Measurements from ENCODE around the gene C2orf76. TPM values are rescaled to one million over a fixed set of nuclear protein-coding genes. Genes with fewer than 3 reads are reported as not detected.
"Not testable (repeated sequence)": the region's sequence is repeated elsewhere in the genome, so short reads cannot be mapped to it uniquely, and the experiment has no call there.

C2orf76 gene
- 10 to 100 TPM; 10.5 to 11.5 TPM for total RNA-seq

GRCh38 chr2:119366649-119367471, at the start of gene C2orf76, which contains the start of gene DBI:
TSS of gene C2orf76 (minus strand) at chr2:119366834. CDS start at chr2:119339959, 26,875 bp downstream.
TSS of gene DBI (plus strand) at chr2:119366977. CDS start at chr2:119367052, 75 bp downstream.
- intact Hi-C loops (cut with micrococcal nuclease) = loop anchor here (1.0 to 5.0 kb wide), 8 partner anchors 11 to 1555 kb away; partner anchors contain the start of genes CCDC93, DDX18, EPB41L5 and PTPN4
- Mint-ChIP-seq H3K9me3 (no peaks in the 10 kb centered on the region), H3K36me3 (peaks cover 37% of the 10 kb centered on the region), H3K4me3 (peak within 1 kb of the TSS; percentile 100), H3K4me1 (ENCODE audit: low read depth) (peaks cover 33% of the 10 kb centered on the region), H3K27ac (peak within 1 kb of the TSS; percentile 96), H3K27me3 (no peaks in the 10 kb centered on the region)
- ChIA-PET POLR2A (interaction anchor here (1.0 to 1.7 kb wide), 6 partner anchors 10 to 810 kb away, joined by 3 to 7 read pairs (median 4); no protein-coding TSS in a partner anchor), CTCF (interaction anchor here (1.9 kb wide), 1 partner anchor 11 kb away, joined by 4 read pairs; no protein-coding TSS in a partner anchor)
- peak; percentile 96 for DNase-seq

- intact Hi-C loops (cut with micrococcal nuclease) = no loop called here
- H3K4me1 Mint-ChIP-seq (ENCODE audit: low read depth) = no peaks in the 10 kb centered on the region
- peaks cover 10% of the 10 kb centered on the region for H3K27me3 Mint-ChIP-seq
- CTCF ChIA-PET = no interaction called here
- H3K4me3 Mint-ChIP-seq = no peak overlapping the region
- H3K36me3 Mint-ChIP-seq = no peaks in the 10 kb centered on the region
- DNase-seq = no peak
- no peak overlapping the region for H3K27ac Mint-ChIP-seq
- POLR2A ChIA-PET = no interaction called here
- H3K9me3 Mint-ChIP-seq = no peaks in the 10 kb centered on the region
These were observed 49.0 kb upstream of the C2orf76 start for GRCh38 chr2:119415630-119416029.

- H3K27me3 Mint-ChIP-seq = peaks cover 9% of the 10 kb centered on the region
- no peaks in the 10 kb centered on the region for H3K4me1 Mint-ChIP-seq (ENCODE audit: low read depth)
These were observed 48.3 kb upstream of the C2orf76 start for GRCh38 chr2:119414894-119415293.

GRCh38 chr2:119409506-119409905, 42.9 kb upstream of the C2orf76 start:
- no peaks in the 10 kb centered on the region for H3K36me3 Mint-ChIP-seq
- ChIA-PET POLR2A (no interaction called here), CTCF (interaction anchor here (2.2 kb wide), 1 partner anchor 67 kb away, joined by 9 read pairs; no protein-coding TSS in a partner anchor)
- H3K4me1 Mint-ChIP-seq (ENCODE audit: low read depth) = no peaks in the 10 kb centered on the region
- peaks cover 3% of the 10 kb centered on the region for H3K9me3 Mint-ChIP-seq
- H3K27ac Mint-ChIP-seq = no peak overlapping the region
- peaks cover 3% of the 10 kb centered on the region for H3K27me3 Mint-ChIP-seq
- H3K4me3 Mint-ChIP-seq = no peak overlapping the region
- DNase-seq = no peak
- intact Hi-C loops (cut with micrococcal nuclease) = no loop called here

More at GRCh38 chr2:119414894-119415293, 48.3 kb upstream of the C2orf76 start:
- Mint-ChIP-seq H3K36me3 (no peaks in the 10 kb centered on the region), H3K4me3 (no peak overlapping the region), H3K27ac (no peak overlapping the region), H3K9me3 (no peaks in the 10 kb centered on the region)
- CTCF ChIA-PET = no interaction called here
- no peak for DNase-seq
- intact Hi-C loops (cut with micrococcal nuclease) = no loop called here
- POLR2A ChIA-PET = no interaction called here

- no peak for DNase-seq
- Mint-ChIP-seq H3K9me3 (peaks cover 3% of the 10 kb centered on the region), H3K36me3 (no peaks in the 10 kb centered on the region), H3K27ac (no peak overlapping the region), H3K27me3 (peaks cover 3% of the 10 kb centered on the region), H3K4me1 (ENCODE audit: low read depth) (no peaks in the 10 kb centered on the region), H3K4me3 (no peak overlapping the region)
- CTCF ChIA-PET = interaction anchor here (0.7 to 1.1 kb wide), 2 partner anchors 68 to 321 kb away, joined by 4 to 6 read pairs; no protein-coding TSS in a partner anchor
- POLR2A ChIA-PET = no interaction called here
- intact Hi-C loops (cut with micrococcal nuclease) = no loop called here
These were observed 41.6 kb upstream of the C2orf76 start for GRCh38 chr2:119408221-119408619.

GRCh38 chr2:119407430-119408220, 41.0 kb upstream of the C2orf76 start:
- H3K27me3 Mint-ChIP-seq = peaks cover 3% of the 10 kb centered on the region
- intact Hi-C loops (cut with micrococcal nuclease) = loop anchor here (1.0 kb wide), 1 partner anchor 69 kb away; no protein-coding TSS in a partner anchor
- no peak overlapping the region for H3K27ac Mint-ChIP-seq
- no peaks in the 10 kb centered on the region for H3K36me3 Mint-ChIP-seq
- H3K4me1 Mint-ChIP-seq (ENCODE audit: low read depth) = no peaks in the 10 kb centered on the region
- peak; percentile 35 for DNase-seq
- CTCF ChIA-PET = interaction anchor here (0.7 to 1.1 kb wide), 2 partner anchors 69 to 321 kb away, joined by 4 to 6 read pairs; no protein-coding TSS in a partner anchor
- H3K4me3 Mint-ChIP-seq = no peak overlapping the region
- peaks cover 3% of the 10 kb centered on the region for H3K9me3 Mint-ChIP-seq
- POLR2A ChIA-PET = no interaction called here

GRCh38 chr2:119405151-119405550, 38.5 kb upstream of the C2orf76 start:
- no peaks in the 10 kb centered on the region for H3K4me1 Mint-ChIP-seq (ENCODE audit: low read depth)
- intact Hi-C loops (cut with micrococcal nuclease) = no loop called here
- CTCF ChIA-PET = interaction anchor here (0.6 to 1.8 kb wide), 2 partner anchors 71 to 1243 kb away, joined by 3 to 8 read pairs; no protein-coding TSS in a partner anchor

GRCh38 chr2:119403618-119404017, 37.0 kb upstream of the C2orf76 start:
- intact Hi-C loops (cut with micrococcal nuclease); H3K9me3 Mint-ChIP-seq; H3K4me1 Mint-ChIP-seq (ENCODE audit: low read depth); DNase-seq; POLR2A ChIA-PET; H3K36me3 Mint-ChIP-seq; CTCF ChIA-PET; H3K27me3 Mint-ChIP-seq; H3K4me3 Mint-ChIP-seq; H3K27ac Mint-ChIP-seq: not testable (repeated sequence)

More at GRCh38 chr2:119405151-119405550, 38.5 kb upstream of the C2orf76 start:
- DNase-seq = no peak
- no peak overlapping the region for H3K27ac Mint-ChIP-seq
- POLR2A ChIA-PET = no interaction called here
- no peaks in the 10 kb centered on the region for H3K36me3 Mint-ChIP-seq
- peaks cover 3% of the 10 kb centered on the region for H3K27me3 Mint-ChIP-seq
- H3K9me3 Mint-ChIP-seq = peaks cover 3% of the 10 kb centered on the region
- H3K4me3 Mint-ChIP-seq = no peak overlapping the region

GRCh38 chr2:119402645-119403560, 36.3 kb upstream of the C2orf76 start:
- H3K9me3 Mint-ChIP-seq = peaks cover 3% of the 10 kb centered on the region
- CTCF ChIA-PET = no interaction called here
- intact Hi-C loops (cut with micrococcal nuclease) = no loop called here
- peaks cover 3% of the 10 kb centered on the region for H3K27me3 Mint-ChIP-seq
- no peak for DNase-seq
- POLR2A ChIA-PET = no interaction called here
- H3K27ac Mint-ChIP-seq = no peak overlapping the region
- H3K36me3 Mint-ChIP-seq = no peaks in the 10 kb centered on the region
- H3K4me1 Mint-ChIP-seq (ENCODE audit: low read depth) = no peaks in the 10 kb centered on the region
- no peak overlapping the region for H3K4me3 Mint-ChIP-seq

- CTCF ChIA-PET = no interaction called here
- H3K4me3 Mint-ChIP-seq = no peak overlapping the region
- no peaks in the 10 kb centered on the region for H3K4me1 Mint-ChIP-seq (ENCODE audit: low read depth)
- POLR2A ChIA-PET = no interaction called here
- H3K27ac Mint-ChIP-seq = no peak overlapping the region
- peaks cover 3% of the 10 kb centered on the region for H3K27me3 Mint-ChIP-seq
- H3K36me3 Mint-ChIP-seq = no peaks in the 10 kb centered on the region
- DNase-seq = no peak
- intact Hi-C loops (cut with micrococcal nuclease) = no loop called here
- peaks cover 3% of the 10 kb centered on the region for H3K9me3 Mint-ChIP-seq
These were observed 35.5 kb upstream of the C2orf76 start for GRCh38 chr2:119402106-119402505.

GRCh38 chr2:119397196-119397595, 30.6 kb upstream of the C2orf76 start:
- H3K27ac Mint-ChIP-seq = no peak overlapping the region
- no peaks in the 10 kb centered on the region for H3K4me1 Mint-ChIP-seq (ENCODE audit: low read depth)
- CTCF ChIA-PET = no interaction called here
- DNase-seq = no peak
- no peaks in the 10 kb centered on the region for H3K27me3 Mint-ChIP-seq
- POLR2A ChIA-PET = no interaction called here
- H3K36me3 Mint-ChIP-seq = no peaks in the 10 kb centered on the region
- intact Hi-C loops (cut with micrococcal nuclease) = no loop called here
- H3K9me3 Mint-ChIP-seq = no peaks in the 10 kb centered on the region
- H3K4me3 Mint-ChIP-seq = no peak overlapping the region
